Measurements from ENCODE around the gene KDELR3. TPM values are rescaled to one million over a fixed set of nuclear protein-coding genes. Genes with fewer than 3 reads are reported as not detected.

The KDELR3 gene
- total and polyA plus RNA-seq, 2 of the 8 experiments (the other 6 are each of a cell fraction or from before 2014, with no cell fraction given), result 7.9 to 13.0 TPM

GRCh38 chr22:38448945-38449745 lies 18.8 kb upstream of the KDELR3 start:
- 89% methylated on average over 14 of the region's 14 CpGs; no CpG with 5 or more reads in 1 of the 2 experiments for WGBS, 2 experiments (ENCODE audit: extremely low coverage in 1 of 2, insufficient coverage in 1 of 2, insufficient read length in 1 of 2, insufficient replicate concordance in 2 of 2, low coverage in 1 of 2, low lambda C conversion rate in 2 of 2, missing lambda C conversion rate in 1 of 2)
- no peaks in the 10 kb centered on the region for H3K79me2 ChIP-seq (ENCODE audit: control insufficient read depth in 1 of 2, insufficient read depth in 2 of 2, low read length in 2 of 2)
- H3K4me1 ChIP-seq (replicated peaks in 1 of 4; ENCODE audit: control insufficient read depth in 3 of 4, insufficient read depth in 4 of 4, low read length in 3 of 4), result peaks cover 0 to 9% (median 3%) of the 10 kb centered on the region in 4 experiments; a peak in 6 of 7 replicates
- H3K14ac ChIP-seq (ENCODE audit: insufficient read length), result no peak overlapping the region
- H3K18ac ChIP-seq (ENCODE audit: extremely low read depth, low read length), result no peak overlapping the region
- H4K20me1 ChIP-seq (replicated peaks in 1 of 2; ENCODE audit: control insufficient read depth in 1 of 2, insufficient read depth in 2 of 2, low read length in 2 of 2), result peaks cover 4 to 9% of the 10 kb centered on the region in 2 experiments
- ChIA-PET CTCF (ENCODE audit: partially characterized antibody) (interaction anchor here (0.6 to 7.4 kb wide), 4 partner anchors 15 to 36 kb away, joined by 4 to 78 read pairs (median 9); no protein-coding TSS in a partner anchor), POLR2A (ENCODE audit: partially characterized antibody) (interaction anchor here (0.5 to 3.5 kb wide), 8 partner anchors 13 to 100 kb away, joined by 3 to 14 read pairs (median 4); no protein-coding TSS in a partner anchor)
- H3K56ac ChIP-seq (replicated peaks; ENCODE audit: insufficient read length, low read depth, low read length), result no peak overlapping the region
- H2BK20ac ChIP-seq (ENCODE audit: low read length), result no peak overlapping the region
- peak overlapping the region; percentile 65; the same call in 1 of the 2 replicates for H2BK15ac ChIP-seq (ENCODE audit: low read length)
- H3K79me1 ChIP-seq (ENCODE audit: low read depth, low read length), result no peaks in the 10 kb centered on the region
- H4K91ac ChIP-seq (replicated peaks; ENCODE audit: insufficient read length, low read length), result peak overlapping the region; percentile 10
- no peaks in the 10 kb centered on the region for H3K9me3 ChIP-seq (ENCODE audit: insufficient read depth in 2 of 2, low read depth in 1 of 2, low read length in 1 of 2)
- H4K5ac ChIP-seq (ENCODE audit: insufficient read length, low read depth, low read length), result no peak overlapping the region
- no peak for DNase-seq (ENCODE audit: low read depth in 1 of 2, low spot score in 2 of 2)
- peaks cover 4 to 19% (median 14%) of the 10 kb centered on the region in 4 experiments for H3K27me3 ChIP-seq (replicated peaks in 1 of 4; ENCODE audit: control insufficient read depth in 3 of 4, extremely low read depth in 1 of 4, insufficient read depth in 3 of 4, low read length in 3 of 4)
- no peak overlapping the region for H3K4ac ChIP-seq (replicated peaks; ENCODE audit: insufficient read length, low read depth, low read length)
- H3K4me3 ChIP-seq (ENCODE audit: extremely low read depth in 1 of 4, insufficient read depth in 2 of 4, low read depth in 3 of 4, low read length in 4 of 4), result no peak overlapping the region
- no peak overlapping the region for H4K8ac ChIP-seq (ENCODE audit: extremely low read depth, insufficient read depth, low read length)
- TF ChIP-seq TAF7 (optimal IDR thresholded peaks at IDR 0.05; ENCODE audit: borderline replicate concordance, low read depth, low read length) (no peak), KDM1A (IDR thresholded peaks at IDR 0.05; ENCODE audit: borderline replicate concordance, low read length) (peak; percentile 70), ZNF274 (IDR thresholded peaks at IDR 0.05; ENCODE audit: borderline replicate concordance, extremely low read depth, low read length) (no peak), POLR2AphosphoS5 (IDR thresholded peaks at IDR 0.05; ENCODE audit: low read depth, low read length) (no peak), RFX5 (IDR thresholded peaks at IDR 0.05; ENCODE audit: borderline replicate concordance, low read depth, low read length) (no peak), KDM5A (IDR thresholded peaks at IDR 0.05; ENCODE audit: low read length) (no peak), ATF3 (IDR thresholded peaks at IDR 0.05; ENCODE audit: insufficient read depth, low read depth, low read length) (no peak)
- H2BK12ac ChIP-seq (ENCODE audit: low read depth, low read length), result peak overlapping the region; percentile 33; the same call in 1 of the 2 replicates
- H2BK5ac ChIP-seq (ENCODE audit: low read depth, low read length), result no peak overlapping the region
- H3K4me2 ChIP-seq (ENCODE audit: insufficient read depth in 1 of 2, low read depth in 2 of 2, low read length in 2 of 2), result no peak overlapping the region
- H3K27ac ChIP-seq (ENCODE audit: low read depth, low read length), result no peak overlapping the region
- peaks cover 3% of the 10 kb centered on the region; the same call in 1 of the 2 replicates for H3K23me2 ChIP-seq (ENCODE audit: low read depth, low read length)
- FAIRE-seq, result no peak
- H2AFZ ChIP-seq (ENCODE audit: low read length), result no peak overlapping the region
- H2BK120ac ChIP-seq (replicated peaks; ENCODE audit: low read depth, low read length), result no peak overlapping the region
- no peaks in the 10 kb centered on the region for H3K36me3 ChIP-seq (ENCODE audit: control insufficient read depth in 2 of 4, insufficient read depth in 4 of 4, low read length in 3 of 4)
- no peak overlapping the region for H2AK5ac ChIP-seq (ENCODE audit: low read depth, low read length)
- H3K9ac ChIP-seq (replicated peaks in 1 of 4; ENCODE audit: extremely low read depth in 1 of 4, low read depth in 3 of 4, low read length in 3 of 4), result no peak overlapping the region
- no peak overlapping the region for H3K23ac ChIP-seq (ENCODE audit: insufficient read length)
